ENCODE measurements around the gene PKHD1.

PKHD1 gene

GRCh38 chr6:52132292-52132691, 44.9 kb upstream of the PKHD1 start:
- DNase-seq (ENCODE audit: extremely low spot score), result no peak
- POLR2A ChIA-PET, result no interaction called here
- CTCF ChIA-PET, result no interaction called here
- TF ChIP-seq CTBP1 (IDR thresholded peaks at IDR 0.05; ENCODE audit: borderline replicate concordance) (no peak), HDGF (IDR thresholded peaks at IDR 0.05; ENCODE audit: borderline replicate concordance) (no peak), FOXM1 (IDR thresholded peaks at IDR 0.05; ENCODE audit: borderline replicate concordance) (no peak)

GRCh38 chr6:52130440-52130839, 43.0 kb upstream of the PKHD1 start:
- no peak for DNase-seq (ENCODE audit: extremely low spot score)
- CTCF ChIA-PET, result no interaction called here
- POLR2A ChIA-PET, result no interaction called here
- TF ChIP-seq SUZ12 (IDR thresholded peaks at IDR 0.05), result no peak
- TF ChIP-seq HDGF (IDR thresholded peaks at IDR 0.05; ENCODE audit: borderline replicate concordance), result no peak
- no peak for TF ChIP-seq LEF1 (IDR thresholded peaks at IDR 0.05; ENCODE audit: borderline replicate concordance)
- TF ChIP-seq SP1 (IDR thresholded peaks at IDR 0.05), result no peak
- no peak for TF ChIP-seq NFRKB (IDR thresholded peaks at IDR 0.05)

- ChIA-PET CTCF (interaction anchor here (0.6 kb wide), 1 partner anchor 125 kb away, joined by 3 read pairs; no protein-coding TSS in a partner anchor), POLR2A (no interaction called here)
- TF ChIP-seq FOXM1 (IDR thresholded peaks at IDR 0.05; ENCODE audit: borderline replicate concordance), result no peak
- TF ChIP-seq ELF4 (IDR thresholded peaks at IDR 0.05), result no peak
- TF ChIP-seq CTBP1 (IDR thresholded peaks at IDR 0.05; ENCODE audit: borderline replicate concordance), result no peak
- no peak for TF ChIP-seq ZNF384 (IDR thresholded peaks at IDR 0.05)
- no peak for TF ChIP-seq LEF1 (IDR thresholded peaks at IDR 0.05; ENCODE audit: borderline replicate concordance)
- TF ChIP-seq NFRKB (IDR thresholded peaks at IDR 0.05), result no peak
- TF ChIP-seq BHLHE40 (IDR thresholded peaks at IDR 0.05; ENCODE audit: borderline replicate concordance), result no peak
- no peak for TF ChIP-seq HDGF (IDR thresholded peaks at IDR 0.05; ENCODE audit: borderline replicate concordance)
- no peak for TF ChIP-seq FOXK2 (IDR thresholded peaks at IDR 0.05)
- no peak for TF ChIP-seq ARNT (IDR thresholded peaks at IDR 0.05)
- no peak for TF ChIP-seq SP1 (IDR thresholded peaks at IDR 0.05)
- TF ChIP-seq L3MBTL2 (conservative IDR thresholded peaks at IDR 0.05), result no peak
- no peak for TF ChIP-seq SUZ12 (IDR thresholded peaks at IDR 0.05)
- no peak for TF ChIP-seq FOXA1 (IDR thresholded peaks at IDR 0.05)
- TF ChIP-seq PKNOX1 (IDR thresholded peaks at IDR 0.05), result no peak
- TF ChIP-seq TARDBP (IDR thresholded peaks at IDR 0.05), result no peak
- no peak for DNase-seq (ENCODE audit: extremely low spot score)
Measured at GRCh38 chr6:52127957-52128356, 40.5 kb upstream of the PKHD1 start.

GRCh38 chr6:52126231-52126630, 38.8 kb upstream of the PKHD1 start:
- POLR2A ChIA-PET, result no interaction called here
- TF ChIP-seq FOXA1 (IDR thresholded peaks at IDR 0.05), result no peak
- no peak for TF ChIP-seq CTBP1 (IDR thresholded peaks at IDR 0.05; ENCODE audit: borderline replicate concordance)
- TF ChIP-seq L3MBTL2 (conservative IDR thresholded peaks at IDR 0.05), result no peak
- no peak for TF ChIP-seq SUZ12 (IDR thresholded peaks at IDR 0.05)
- no peak for TF ChIP-seq SP1 (IDR thresholded peaks at IDR 0.05)
- TF ChIP-seq NFRKB (IDR thresholded peaks at IDR 0.05), result no peak
- CTCF ChIA-PET, result no interaction called here
- no peak for DNase-seq (ENCODE audit: extremely low spot score)

- ChIA-PET POLR2A (no interaction called here), CTCF (no interaction called here)
Measured at GRCh38 chr6:52125572-52125971, 38.2 kb upstream of the PKHD1 start.

GRCh38 chr6:52125139-52125538, 37.7 kb upstream of the PKHD1 start:
- CTCF ChIA-PET, result no interaction called here
- no peak for DNase-seq (ENCODE audit: extremely low spot score)
- POLR2A ChIA-PET, result no interaction called here
- TF ChIP-seq HDGF (IDR thresholded peaks at IDR 0.05; ENCODE audit: borderline replicate concordance) (no peak), ZNF384 (IDR thresholded peaks at IDR 0.05) (no peak), ELF4 (IDR thresholded peaks at IDR 0.05) (no peak), SP1 (IDR thresholded peaks at IDR 0.05) (no peak), LEF1 (IDR thresholded peaks at IDR 0.05; ENCODE audit: borderline replicate concordance) (no peak), TARDBP (IDR thresholded peaks at IDR 0.05) (no peak), BHLHE40 (IDR thresholded peaks at IDR 0.05; ENCODE audit: borderline replicate concordance) (no peak), NFRKB (IDR thresholded peaks at IDR 0.05) (no peak), PKNOX1 (IDR thresholded peaks at IDR 0.05) (no peak), FOXM1 (IDR thresholded peaks at IDR 0.05; ENCODE audit: borderline replicate concordance) (no peak)

More at GRCh38 chr6:52125572-52125971, 38.2 kb upstream of the PKHD1 start:
- DNase-seq (ENCODE audit: extremely low spot score), result no peak
- TF ChIP-seq ELF4 (IDR thresholded peaks at IDR 0.05), result no peak
- no peak for TF ChIP-seq FOXM1 (IDR thresholded peaks at IDR 0.05; ENCODE audit: borderline replicate concordance)
- TF ChIP-seq PKNOX1 (IDR thresholded peaks at IDR 0.05), result no peak
- no peak for TF ChIP-seq ZNF384 (IDR thresholded peaks at IDR 0.05)
- TF ChIP-seq FOXA1 (IDR thresholded peaks at IDR 0.05), result no peak
